Measurements from ENCODE around the gene FBXO41. TPM values are rescaled to one million over a fixed set of nuclear protein-coding genes. Genes with fewer than 3 reads are reported as not detected.
A peak's percentile ranks its signal among the peaks of the same experiment; 100 is the strongest.

The FBXO41 gene
- total and polyA plus RNA-seq, 9 of the 15 experiments (the other 6 are each of a cell fraction or from before 2014, with no cell fraction given), result 0.21 to 8.2 (median 3.5) TPM

DNA sequence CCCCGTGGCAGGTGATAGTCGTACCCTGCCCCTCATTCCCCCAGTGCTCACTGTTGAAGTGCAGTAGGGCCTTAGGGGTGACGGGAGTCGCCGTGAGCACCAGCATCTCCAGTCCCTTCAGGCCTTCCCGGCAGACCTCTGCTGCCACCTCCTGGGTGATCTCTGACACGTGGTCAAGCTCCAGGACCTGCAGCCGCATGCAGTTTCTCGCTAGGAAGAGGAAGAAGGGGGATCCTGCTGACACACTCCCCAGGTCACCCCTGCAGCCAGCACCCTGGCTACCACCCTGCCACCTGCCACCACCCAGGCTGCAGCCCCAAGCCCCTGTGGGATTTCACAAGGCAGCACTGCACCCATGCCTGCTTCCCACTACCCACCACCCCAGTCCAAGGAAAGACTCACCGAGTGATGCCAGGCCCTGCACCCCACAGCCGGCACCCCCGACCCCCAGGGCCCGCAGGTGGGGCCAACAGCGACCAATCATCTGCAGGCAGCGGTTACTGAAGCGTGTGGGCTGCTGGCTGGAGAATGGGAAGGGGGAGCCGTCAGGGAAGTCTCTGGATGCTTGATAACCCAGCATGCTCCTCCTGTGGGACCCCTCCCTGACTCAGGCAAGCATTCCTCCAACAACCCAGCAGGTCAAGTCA, 23.8 kb downstream of the FBXO41 start (continued):
- TF ChIP-seq, protein P1, sequence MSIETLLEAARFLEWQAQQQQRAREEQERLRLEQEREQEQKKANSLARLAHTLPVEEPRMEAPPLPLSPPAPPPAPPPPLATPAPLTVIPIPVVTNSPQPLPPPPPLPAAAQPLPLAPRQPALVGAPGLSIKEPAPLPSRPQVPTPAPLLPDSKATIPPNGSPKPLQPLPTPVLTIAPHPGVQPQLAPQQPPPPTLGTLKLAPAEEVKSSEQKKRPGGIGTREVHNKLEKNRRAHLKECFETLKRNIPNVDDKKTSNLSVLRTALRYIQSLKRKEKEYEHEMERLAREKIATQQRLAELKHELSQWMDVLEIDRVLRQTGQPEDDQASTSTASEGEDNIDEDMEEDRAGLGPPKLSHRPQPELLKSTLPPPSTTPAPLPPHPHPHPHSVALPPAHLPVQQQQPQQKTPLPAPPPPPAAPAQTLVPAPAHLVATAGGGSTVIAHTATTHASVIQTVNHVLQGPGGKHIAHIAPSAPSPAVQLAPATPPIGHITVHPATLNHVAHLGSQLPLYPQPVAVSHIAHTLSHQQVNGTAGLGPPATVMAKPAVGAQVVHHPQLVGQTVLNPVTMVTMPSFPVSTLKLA (conservative IDR thresholded peaks at IDR 0.05), result peak; percentile 30 to 71; a peak in 3 of 4 replicates
- TF ChIP-seq, protein P2, sequence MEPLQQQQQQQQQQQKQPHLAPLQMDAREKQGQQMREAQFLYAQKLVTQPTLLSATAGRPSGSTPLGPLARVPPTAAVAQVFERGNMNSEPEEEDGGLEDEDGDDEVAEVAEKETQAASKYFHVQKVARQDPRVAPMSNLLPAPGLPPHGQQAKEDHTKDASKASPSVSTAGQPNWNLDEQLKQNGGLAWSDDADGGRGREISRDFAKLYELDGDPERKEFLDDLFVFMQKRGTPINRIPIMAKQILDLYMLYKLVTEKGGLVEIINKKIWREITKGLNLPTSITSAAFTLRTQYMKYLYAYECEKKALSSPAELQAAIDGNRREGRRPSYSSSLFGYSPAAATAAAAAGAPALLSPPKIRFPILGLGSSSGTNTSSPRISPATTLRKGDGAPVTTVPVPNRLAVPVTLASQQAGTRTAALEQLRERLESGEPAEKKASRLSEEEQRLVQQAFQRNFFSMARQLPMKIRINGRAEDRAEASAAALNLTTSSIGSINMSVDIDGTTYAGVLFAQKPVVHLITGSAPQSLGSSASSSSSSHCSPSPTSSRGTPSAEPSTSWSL (CRISPR knock-in tag; IDR thresholded peaks at IDR 0.05; ENCODE audit: borderline replicate concordance), result no peak
- TF ChIP-seq NFATC3 (IDR thresholded peaks at IDR 0.05), result no peak
- TF ChIP-seq MIER1 (IDR thresholded peaks at IDR 0.05; ENCODE audit: low read depth), result no peak
- no peak for TF ChIP-seq CHD2 (IDR thresholded peaks at IDR 0.05; ENCODE audit: low read depth, low read length)
- no peak for TF ChIP-seq HIVEP1 (CRISPR knock-in tag; IDR thresholded peaks at IDR 0.05)
- TF ChIP-seq RAD21 (CRISPR knock-in tag; conservative IDR thresholded peaks at IDR 0.05 in 1 of 2, IDR thresholded peaks at IDR 0.05 in 1 of 2), result peak; percentile 58 to 77
- TF ChIP-seq, protein P3, sequence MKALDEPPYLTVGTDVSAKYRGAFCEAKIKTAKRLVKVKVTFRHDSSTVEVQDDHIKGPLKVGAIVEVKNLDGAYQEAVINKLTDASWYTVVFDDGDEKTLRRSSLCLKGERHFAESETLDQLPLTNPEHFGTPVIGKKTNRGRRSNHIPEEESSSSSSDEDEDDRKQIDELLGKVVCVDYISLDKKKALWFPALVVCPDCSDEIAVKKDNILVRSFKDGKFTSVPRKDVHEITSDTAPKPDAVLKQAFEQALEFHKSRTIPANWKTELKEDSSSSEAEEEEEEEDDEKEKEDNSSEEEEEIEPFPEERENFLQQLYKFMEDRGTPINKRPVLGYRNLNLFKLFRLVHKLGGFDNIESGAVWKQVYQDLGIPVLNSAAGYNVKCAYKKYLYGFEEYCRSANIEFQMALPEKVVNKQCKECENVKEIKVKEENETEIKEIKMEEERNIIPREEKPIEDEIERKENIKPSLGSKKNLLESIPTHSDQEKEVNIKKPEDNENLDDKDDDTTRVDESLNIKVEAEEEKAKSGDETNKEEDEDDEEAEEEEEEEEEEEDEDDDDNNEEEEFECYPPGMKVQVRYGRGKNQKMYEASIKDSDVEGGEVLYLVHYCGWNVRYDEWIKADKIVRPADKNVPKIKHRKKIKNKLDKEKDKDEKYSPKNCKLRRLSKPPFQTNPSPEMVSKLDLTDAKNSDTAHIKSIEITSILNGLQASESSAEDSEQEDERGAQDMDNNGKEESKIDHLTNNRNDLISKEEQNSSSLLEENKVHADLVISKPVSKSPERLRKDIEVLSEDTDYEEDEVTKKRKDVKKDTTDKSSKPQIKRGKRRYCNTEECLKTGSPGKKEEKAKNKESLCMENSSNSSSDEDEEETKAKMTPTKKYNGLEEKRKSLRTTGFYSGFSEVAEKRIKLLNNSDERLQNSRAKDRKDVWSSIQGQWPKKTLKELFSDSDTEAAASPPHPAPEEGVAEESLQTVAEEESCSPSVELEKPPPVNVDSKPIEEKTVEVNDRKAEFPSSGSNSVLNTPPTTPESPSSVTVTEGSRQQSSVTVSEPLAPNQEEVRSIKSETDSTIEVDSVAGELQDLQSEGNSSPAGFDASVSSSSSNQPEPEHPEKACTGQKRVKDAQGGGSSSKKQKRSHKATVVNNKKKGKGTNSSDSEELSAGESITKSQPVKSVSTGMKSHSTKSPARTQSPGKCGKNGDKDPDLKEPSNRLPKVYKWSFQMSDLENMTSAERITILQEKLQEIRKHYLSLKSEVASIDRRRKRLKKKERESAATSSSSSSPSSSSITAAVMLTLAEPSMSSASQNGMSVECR (CRISPR knock-in tag; IDR thresholded peaks at IDR 0.05), result no peak
- TF ChIP-seq CREM (IDR thresholded peaks at IDR 0.05; ENCODE audit: low read depth), result peak; percentile 54
- no peak for TF ChIP-seq KDM1A (IDR thresholded peaks at IDR 0.05)
- no peak for TF ChIP-seq ZNF444 (CRISPR knock-in tag; IDR thresholded peaks at IDR 0.05)
- no peak for TF ChIP-seq NR4A1 (CRISPR knock-in tag; IDR thresholded peaks at IDR 0.05)
- TF ChIP-seq NR4A1 (tag; IDR thresholded peaks at IDR 0.05), result no peak
- TF ChIP-seq ZNF384 (IDR thresholded peaks at IDR 0.05; ENCODE audit: low read depth, low read length), result no peak
- TF ChIP-seq EP300 (IDR thresholded peaks at IDR 0.05; ENCODE audit: low read length), result no peak
- no peak for TF ChIP-seq SMAD2 (IDR thresholded peaks at IDR 0.05; ENCODE audit: low read depth, low read length)
- TF ChIP-seq ZNF263 (CRISPR knock-in tag; IDR thresholded peaks at IDR 0.05; ENCODE audit: borderline replicate concordance), result no peak
- TF ChIP-seq, protein P4, sequence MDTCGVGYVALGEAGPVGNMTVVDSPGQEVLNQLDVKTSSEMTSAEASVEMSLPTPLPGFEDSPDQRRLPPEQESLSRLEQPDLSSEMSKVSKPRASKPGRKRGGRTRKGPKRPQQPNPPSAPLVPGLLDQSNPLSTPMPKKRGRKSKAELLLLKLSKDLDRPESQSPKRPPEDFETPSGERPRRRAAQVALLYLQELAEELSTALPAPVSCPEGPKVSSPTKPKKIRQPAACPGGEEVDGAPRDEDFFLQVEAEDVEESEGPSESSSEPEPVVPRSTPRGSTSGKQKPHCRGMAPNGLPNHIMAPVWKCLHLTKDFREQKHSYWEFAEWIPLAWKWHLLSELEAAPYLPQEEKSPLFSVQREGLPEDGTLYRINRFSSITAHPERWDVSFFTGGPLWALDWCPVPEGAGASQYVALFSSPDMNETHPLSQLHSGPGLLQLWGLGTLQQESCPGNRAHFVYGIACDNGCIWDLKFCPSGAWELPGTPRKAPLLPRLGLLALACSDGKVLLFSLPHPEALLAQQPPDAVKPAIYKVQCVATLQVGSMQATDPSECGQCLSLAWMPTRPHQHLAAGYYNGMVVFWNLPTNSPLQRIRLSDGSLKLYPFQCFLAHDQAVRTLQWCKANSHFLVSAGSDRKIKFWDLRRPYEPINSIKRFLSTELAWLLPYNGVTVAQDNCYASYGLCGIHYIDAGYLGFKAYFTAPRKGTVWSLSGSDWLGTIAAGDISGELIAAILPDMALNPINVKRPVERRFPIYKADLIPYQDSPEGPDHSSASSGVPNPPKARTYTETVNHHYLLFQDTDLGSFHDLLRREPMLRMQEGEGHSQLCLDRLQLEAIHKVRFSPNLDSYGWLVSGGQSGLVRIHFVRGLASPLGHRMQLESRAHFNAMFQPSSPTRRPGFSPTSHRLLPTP (IDR thresholded peaks at IDR 0.05; ENCODE audit: borderline replicate concordance, extremely low read depth, insufficient read length), result no peak
